GM18951 (cell line): ENCODE measurements around the gene USP35.

Experiments used
- POLR2A ChIP-seq: IDR thresholded peaks from 4 replicates; pipeline ENCODE4 v1.6.1; 2011; ENCODE audit warnings: mild to moderate bottlenecking; ENCODE audit not compliant: insufficient read length, insufficient read depth; ENCODE audit errors: extremely low read depth
- in situ Hi-C: fragments of 300-500 bp; cut with MboI; formaldehyde crosslinking; loops from one replicate; pipeline ENCODE4 v1.12.0; 2022; ENCODE audit warnings: low sequenced_read_pairs, mixed read lengths, inconsistent platforms; ENCODE audit not compliant: unreplicated experiment

USP35 gene

GRCh38 chr11:78179459-78180071 is 9.2 kb upstream of the USP35 start:
- no peak for TF ChIP-seq POLR2A
- in situ Hi-C loops, result no loop called here

- in situ Hi-C loops, result no loop called here
- no peak for TF ChIP-seq POLR2A
Measured at GRCh38 chr11:78180751-78181150, 8.0 kb upstream of the USP35 start.

- in situ Hi-C loops, result no loop called here
Measured at GRCh38 chr11:78181185-78181584, 7.5 kb upstream of the USP35 start.

GRCh38 chr11:78187366-78188285 is 1.1 kb upstream of the USP35 start:
- in situ Hi-C loops, result no loop called here
- no peak for TF ChIP-seq POLR2A

More at GRCh38 chr11:78181185-78181584, 7.5 kb upstream of the USP35 start:
- TF ChIP-seq POLR2A, result no peak

- TF ChIP-seq POLR2A, result no peak
- in situ Hi-C loops, result no loop called here
Measured at GRCh38 chr11:78189174-78189724, 530 bp downstream of the USP35 start.

GRCh38 chr11:78189851-78190250 is 1.1 kb downstream of the USP35 start:
- in situ Hi-C loops, result no loop called here

DNA sequence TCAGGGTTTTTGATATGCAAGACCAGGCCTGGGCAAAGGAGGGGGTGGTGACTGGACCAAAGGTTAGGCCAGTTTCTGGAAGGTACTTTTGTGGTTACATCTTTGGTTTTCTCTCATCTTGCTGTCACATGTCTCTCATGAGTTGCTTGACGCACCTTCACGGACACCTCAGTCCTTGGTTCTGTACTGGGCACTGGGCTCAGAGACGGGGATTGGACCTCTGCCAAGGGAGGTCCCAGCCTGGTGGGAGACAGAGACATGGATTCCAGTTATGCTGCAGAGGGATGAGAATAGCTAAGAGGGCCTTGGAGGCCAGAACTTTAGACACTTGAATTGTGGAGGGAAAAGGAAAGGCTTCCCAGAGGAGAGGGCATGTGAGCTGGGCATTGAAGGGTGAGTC is 1.7 kb downstream of the USP35 start:
- in situ Hi-C loops, result no loop called here

More at GRCh38 chr11:78189851-78190250, 1.1 kb downstream of the USP35 start:
- TF ChIP-seq POLR2A, result no peak

GRCh38 chr11:78190871-78191538 is 2.3 kb downstream of the USP35 start:
- in situ Hi-C loops, result no loop called here
- no peak for TF ChIP-seq POLR2A

More for the DNA sequence above, 1.7 kb downstream of the USP35 start:
- no peak for TF ChIP-seq POLR2A

DNA sequence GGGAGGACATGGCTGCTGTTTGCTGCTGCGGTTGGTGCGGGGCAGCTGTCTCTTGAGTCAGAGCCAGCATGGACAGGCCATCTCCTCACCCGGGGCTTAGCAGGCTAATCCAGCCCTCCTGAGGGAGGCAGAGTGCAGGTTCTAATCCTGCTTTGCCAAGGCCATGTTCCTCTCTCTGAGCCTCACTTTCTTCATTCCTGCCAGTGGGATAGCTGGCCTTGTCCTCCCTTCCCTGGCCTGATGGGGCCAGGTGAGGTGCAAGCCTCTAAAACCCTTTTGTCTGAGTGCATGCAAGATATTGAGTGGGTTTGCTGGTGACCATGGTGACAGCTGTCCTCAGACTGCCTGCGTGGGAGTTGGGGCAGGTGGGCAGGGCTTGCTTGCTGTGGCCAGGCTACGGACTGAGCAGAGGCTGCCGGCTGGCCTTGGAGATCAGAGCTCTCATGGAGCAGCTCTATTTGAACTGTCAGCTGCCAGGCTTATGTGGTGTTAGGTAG is 3.6 kb downstream of the USP35 start:
- no peak for TF ChIP-seq POLR2A
- in situ Hi-C loops, result no loop called here

- no peak for TF ChIP-seq POLR2A
- in situ Hi-C loops, result no loop called here
Measured at GRCh38 chr11:78192911-78193351, 4.2 kb downstream of the USP35 start.

- TF ChIP-seq POLR2A, result no peak
- in situ Hi-C loops, result no loop called here
Measured at GRCh38 chr11:78193806-78194205, 5.1 kb downstream of the USP35 start.

DNA sequence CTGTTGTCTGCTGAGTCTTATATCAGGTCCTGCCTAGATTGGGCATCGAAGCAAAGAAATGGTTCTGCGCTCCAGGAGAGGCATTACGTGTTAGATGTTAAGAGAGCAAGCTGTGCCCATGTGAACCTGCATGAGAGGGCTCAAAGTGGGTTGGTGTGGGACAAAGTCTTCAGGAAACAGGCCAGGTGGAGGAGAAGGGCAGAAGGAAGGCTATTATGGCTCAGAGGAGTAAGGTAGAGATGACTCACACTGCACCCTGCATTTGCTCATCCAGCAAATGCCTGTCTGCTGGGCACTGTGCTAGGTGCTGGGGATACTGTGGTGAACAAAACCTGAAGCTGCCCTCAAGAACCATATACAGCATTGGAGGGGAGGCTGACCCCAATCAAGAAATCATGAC is 5.8 kb downstream of the USP35 start:
- no peak for TF ChIP-seq POLR2A
- in situ Hi-C loops, result no loop called here
